HUES64 (cell line): ENCODE results near the gene STXBP2.

Experiments used
- H3K27ac ChIP-seq: 2 replicates; pipeline ENCODE4 v1.7.0; 2013; ENCODE audit warnings: low read depth, low read length, inconsistent platforms
- H3K27me3 ChIP-seq: 2 replicates; pipeline ENCODE4 v1.6.1; 2013; ENCODE audit warnings: mild to moderate bottlenecking, low read length; ENCODE audit not compliant: insufficient read depth
- H3K36me3 ChIP-seq: 2 replicates; pipeline ENCODE4 v1.6.1; 2013; ENCODE audit warnings: mild to moderate bottlenecking, low read length; ENCODE audit not compliant: insufficient read depth
- H3K4me1 ChIP-seq: 2 replicates; pipeline ENCODE4 v1.6.1; 2013; ENCODE audit warnings: mild to moderate bottlenecking, low read length, moderate library complexity; ENCODE audit not compliant: insufficient read depth
- H3K4me3 ChIP-seq: 2 replicates; pipeline ENCODE4 v1.5.1; 2013; ENCODE audit warnings: mild to moderate bottlenecking, low read length, moderate library complexity
- H3K9ac ChIP-seq: 2 replicates; pipeline ENCODE4 v1.6.1; 2013; ENCODE audit warnings: mild to moderate bottlenecking, low read depth, low read length
- H3K9me3 ChIP-seq: 2 replicates; pipeline ENCODE4 v1.6.1; 2013; ENCODE audit warnings: low read depth, low read length; ENCODE audit not compliant: insufficient read depth
- WGBS: fragments of 150-250, 120-280 bp; methylation state at CpG from one replicate; pipeline ENCODE4 v1.1.7; 2013; ENCODE audit warnings: missing lambda C conversion rate; 5-methylcytosine and 5-hydroxymethylcytosine counted together

STXBP2 gene

DNA sequence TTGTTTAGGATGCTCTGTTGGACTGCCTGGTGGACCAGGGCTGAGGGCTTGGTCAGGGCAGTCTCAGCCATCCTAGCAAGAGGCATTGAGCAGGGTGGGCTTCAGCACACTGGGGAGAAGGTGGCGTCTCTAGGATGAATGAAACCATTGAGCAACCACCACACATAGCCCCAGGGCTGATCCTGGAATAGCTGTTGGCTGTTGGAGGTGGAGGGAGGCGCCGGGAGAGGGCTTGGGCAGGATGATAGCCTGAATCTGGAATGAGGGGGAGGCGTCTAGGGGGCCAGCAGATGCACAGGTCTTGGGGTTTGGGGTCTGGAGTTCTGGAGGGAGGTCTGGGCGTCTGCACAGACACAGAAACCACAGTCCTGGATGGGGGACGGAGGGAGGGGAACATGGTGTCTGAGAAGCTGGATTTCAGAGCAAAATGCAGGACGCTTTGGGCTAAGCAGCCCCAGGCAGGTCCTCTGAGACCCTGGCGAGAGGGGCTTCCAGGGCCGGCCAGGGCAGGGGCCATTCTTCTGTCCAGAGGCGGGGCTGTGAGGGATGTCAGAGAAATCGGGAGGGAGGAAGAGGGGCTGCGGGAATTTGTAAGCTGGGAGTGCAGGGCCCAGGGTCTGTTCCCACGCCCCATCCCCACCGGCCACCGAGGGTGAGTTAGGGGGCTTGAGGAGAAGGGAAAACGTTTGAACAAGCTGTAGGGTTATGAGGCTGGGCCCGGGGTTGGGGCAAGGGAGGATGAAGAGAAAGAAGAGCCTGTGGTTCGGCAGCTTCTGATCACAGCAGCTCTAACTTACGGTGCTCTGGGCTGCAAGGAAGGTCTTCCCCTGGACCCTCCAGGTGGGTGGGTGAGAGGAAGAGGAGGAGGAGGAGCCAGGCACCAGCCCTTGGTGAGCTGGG, 48.9 kb downstream of the STXBP2 start:
- no peak overlapping the region for H3K27ac ChIP-seq
- H3K4me3 ChIP-seq = no peak overlapping the region
- H3K9me3 ChIP-seq = no peaks in the 10 kb centered on the region
- 34% methylated on average over 19 of the region's 19 CpGs for WGBS
- H3K9ac ChIP-seq = no peak overlapping the region
- peaks cover 2% of the 10 kb centered on the region; the same call in 1 of the 2 replicates for H3K4me1 ChIP-seq
- H3K36me3 ChIP-seq = peaks cover 11% of the 10 kb centered on the region
- no peaks in the 10 kb centered on the region; the same call in 1 of the 2 replicates for H3K27me3 ChIP-seq

GRCh38 chr19:7687177-7687576, 50.3 kb downstream of the STXBP2 start:
- no peaks in the 10 kb centered on the region for H3K9me3 ChIP-seq
- H3K9ac ChIP-seq = no peak overlapping the region
- no peak overlapping the region for H3K4me3 ChIP-seq
- H3K27me3 ChIP-seq = no peaks in the 10 kb centered on the region; the same call in 1 of the 2 replicates
- 90% methylated on average over 12 of the region's 12 CpGs for WGBS
- no peak overlapping the region for H3K27ac ChIP-seq
- H3K4me1 ChIP-seq = no peaks in the 10 kb centered on the region
- H3K36me3 ChIP-seq = peaks cover 11% of the 10 kb centered on the region

GRCh38 chr19:7689165-7689564, 52.3 kb downstream of the STXBP2 start:
- H3K27me3 ChIP-seq = no peaks in the 10 kb centered on the region; the same call in 1 of the 2 replicates
- H3K4me3 ChIP-seq = no peak overlapping the region
- WGBS = 86% methylated on average over 22 of the region's 23 CpGs
- H3K4me1 ChIP-seq = no peaks in the 10 kb centered on the region
- no peaks in the 10 kb centered on the region for H3K36me3 ChIP-seq
- no peak overlapping the region for H3K9ac ChIP-seq
- no peaks in the 10 kb centered on the region for H3K9me3 ChIP-seq
- H3K27ac ChIP-seq = no peak overlapping the region

DNA sequence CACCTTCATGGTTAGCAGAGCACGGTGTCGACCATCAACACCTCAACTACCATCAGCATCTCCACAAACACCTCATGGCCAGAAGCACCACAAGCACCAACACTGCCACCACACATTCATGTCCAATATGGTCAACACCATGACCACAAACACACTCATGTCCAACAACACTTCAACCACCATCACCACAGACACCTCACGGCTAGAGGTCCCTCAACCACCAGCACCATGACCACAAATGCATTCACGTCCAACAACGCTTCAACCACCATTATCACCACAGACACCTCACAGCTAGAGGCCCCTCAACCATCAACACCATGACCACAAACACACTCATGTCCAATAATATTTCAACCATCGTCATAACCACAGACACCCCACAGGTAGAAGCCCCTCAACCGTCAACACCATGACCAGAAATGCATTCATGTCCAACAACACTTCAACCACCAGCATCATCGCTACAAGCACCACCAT, 53.9 kb downstream of the STXBP2 start:
- 72% methylated on average over 8 of the region's 8 CpGs for WGBS

DNA sequence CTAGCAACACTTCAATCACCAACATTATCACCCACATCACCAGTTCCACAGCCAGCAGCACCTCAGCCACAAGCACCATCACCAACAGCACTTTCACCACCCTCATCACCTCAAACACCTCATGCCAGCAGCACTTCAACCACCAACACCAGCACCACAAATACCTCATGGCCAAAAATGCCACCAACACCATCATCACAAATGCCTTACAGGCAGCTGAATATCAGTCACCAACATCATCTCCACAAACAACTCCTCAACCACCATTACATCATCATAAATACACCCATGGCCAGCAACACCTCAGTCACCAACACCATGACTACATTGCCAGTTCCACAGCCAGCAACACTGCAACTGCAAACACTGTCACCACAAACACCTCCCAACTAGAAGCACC, 54.6 kb downstream of the STXBP2 start:
- Histone ChIP-seq H3K27ac (no peak overlapping the region), H3K9ac (no peak overlapping the region), H3K4me3 (no peak overlapping the region), H3K4me1 (no peaks in the 10 kb centered on the region), H3K36me3 (no peaks in the 10 kb centered on the region), H3K27me3 (no peaks in the 10 kb centered on the region), H3K9me3 (no peaks in the 10 kb centered on the region)

More for the DNA sequence above, 53.9 kb downstream of the STXBP2 start:
- Histone ChIP-seq H3K4me1 (no peaks in the 10 kb centered on the region), H3K27ac (no peak overlapping the region), H3K9me3 (no peaks in the 10 kb centered on the region), H3K36me3 (no peaks in the 10 kb centered on the region), H3K9ac (no peak overlapping the region), H3K27me3 (no peaks in the 10 kb centered on the region; the same call in 1 of the 2 replicates), H3K4me3 (no peak overlapping the region)

GRCh38 chr19:7692417-7693088, 55.6 kb downstream of the STXBP2 start:
- H3K27me3 ChIP-seq = no peaks in the 10 kb centered on the region
- no peaks in the 10 kb centered on the region for H3K9me3 ChIP-seq
- no peak overlapping the region for H3K27ac ChIP-seq
- WGBS = 52% methylated on average over 13 of the region's 13 CpGs
- H3K36me3 ChIP-seq = no peaks in the 10 kb centered on the region
- H3K4me1 ChIP-seq = no peaks in the 10 kb centered on the region
- H3K4me3 ChIP-seq = no peak overlapping the region
- H3K9ac ChIP-seq = no peak overlapping the region

DNA sequence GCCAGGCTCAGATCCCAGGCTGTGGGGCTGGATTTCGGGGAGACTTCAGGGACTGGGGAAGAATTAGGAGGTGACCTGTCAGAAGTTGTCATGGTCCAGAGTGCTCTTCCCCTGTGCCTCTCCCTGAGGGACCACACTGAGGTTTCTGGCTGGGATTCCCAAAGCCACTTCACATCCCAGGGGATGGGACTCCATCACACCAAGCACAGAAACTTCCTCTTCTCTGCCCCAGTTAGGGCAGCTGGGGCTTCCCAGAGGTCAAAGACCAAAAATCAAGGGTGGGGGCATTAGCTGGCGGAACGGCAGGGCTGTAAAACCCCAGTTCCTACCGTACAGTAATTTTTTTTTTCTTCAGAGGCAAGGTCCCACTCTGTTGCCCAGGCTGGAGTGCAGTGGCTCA, 57.6 kb downstream of the STXBP2 start:
- Histone ChIP-seq H3K27me3 (no peaks in the 10 kb centered on the region), H3K4me1 (no peaks in the 10 kb centered on the region), H3K27ac (no peak overlapping the region), H3K36me3 (no peaks in the 10 kb centered on the region), H3K9me3 (no peaks in the 10 kb centered on the region), H3K9ac (no peak overlapping the region), H3K4me3 (no peak overlapping the region)
- WGBS = 87% methylated on average over 3 of the region's 4 CpGs
